ENCODE measurements around the gene EFL1.
"Not testable (repeated sequence)": the region's sequence is repeated elsewhere in the genome, so short reads cannot be mapped to it uniquely, and the experiment has no call there.

The EFL1 gene

GRCh38 chr15:82231233-82231632 lies 31.3 kb downstream of the EFL1 start:
- no peak for TF ChIP-seq CTCF (IDR thresholded peaks at IDR 0.05; ENCODE audit: low read depth, low read length, missing control alignments)
- no peak for DNase-seq (ENCODE audit: extremely low read depth, low read depth)
- H3K4me3 ChIP-seq (replicated peaks; ENCODE audit: low read depth, low read length), result no peak overlapping the region

- no peak for TF ChIP-seq CTCF (IDR thresholded peaks at IDR 0.05; ENCODE audit: low read depth, low read length, missing control alignments)
- DNase-seq (ENCODE audit: extremely low read depth, low read depth), result no peak
Measured at GRCh38 chr15:82228750-82229149, 33.8 kb downstream of the EFL1 start.

GRCh38 chr15:82221535-82221934 lies 41.0 kb downstream of the EFL1 start:
- peak; percentile 30 for TF ChIP-seq CTCF (IDR thresholded peaks at IDR 0.05; ENCODE audit: low read depth, low read length, missing control alignments)
- H3K4me3 ChIP-seq (replicated peaks; ENCODE audit: low read depth, low read length); DNase-seq (ENCODE audit: extremely low read depth, low read depth): not testable (repeated sequence)

More at GRCh38 chr15:82228750-82229149, 33.8 kb downstream of the EFL1 start:
- no peak overlapping the region for H3K4me3 ChIP-seq (replicated peaks; ENCODE audit: low read depth, low read length)

- not testable (repeated sequence) for DNase-seq (ENCODE audit: extremely low read depth, low read depth); H3K4me3 ChIP-seq (replicated peaks; ENCODE audit: low read depth, low read length)
Measured at GRCh38 chr15:82216092-82216491, 46.4 kb downstream of the EFL1 start.

- DNase-seq (ENCODE audit: extremely low read depth, low read depth); H3K4me3 ChIP-seq (replicated peaks; ENCODE audit: low read depth, low read length): not testable (repeated sequence)
Measured at GRCh38 chr15:82212201-82212600, 50.3 kb downstream of the EFL1 start.

GRCh38 chr15:82210066-82210597 lies 52.4 kb downstream of the EFL1 start:
- peak; percentile 84 for DNase-seq (ENCODE audit: extremely low read depth, low read depth)
- H3K4me3 ChIP-seq (replicated peaks; ENCODE audit: low read depth, low read length), result not testable (repeated sequence)

- not testable (repeated sequence) for H3K4me3 ChIP-seq (replicated peaks; ENCODE audit: low read depth, low read length)
Measured at GRCh38 chr15:82204575-82204974, 58.0 kb downstream of the EFL1 start.

GRCh38 chr15:82197733-82198594 lies 64.6 kb downstream of the EFL1 start:
- no peak overlapping the region for H3K4me3 ChIP-seq (replicated peaks; ENCODE audit: low read depth, low read length)
- peak; percentile 83 for DNase-seq (ENCODE audit: extremely low read depth, low read depth)
- peak; percentile 80 for TF ChIP-seq CTCF (IDR thresholded peaks at IDR 0.05; ENCODE audit: low read depth, low read length, missing control alignments)

More at GRCh38 chr15:82204575-82204974, 58.0 kb downstream of the EFL1 start:
- not testable (repeated sequence) for DNase-seq (ENCODE audit: extremely low read depth, low read depth)

GRCh38 chr15:82196353-82196752 lies 66.2 kb downstream of the EFL1 start:
- H3K4me3 ChIP-seq (replicated peaks; ENCODE audit: low read depth, low read length), result no peak overlapping the region
- TF ChIP-seq CTCF (IDR thresholded peaks at IDR 0.05; ENCODE audit: low read depth, low read length, missing control alignments), result no peak
- no peak for DNase-seq (ENCODE audit: extremely low read depth, low read depth)

GRCh38 chr15:82195818-82196217 lies 66.7 kb downstream of the EFL1 start:
- H3K4me3 ChIP-seq (replicated peaks; ENCODE audit: low read depth, low read length); DNase-seq (ENCODE audit: extremely low read depth, low read depth): not testable (repeated sequence)

GRCh38 chr15:82194488-82194887 lies 68.0 kb downstream of the EFL1 start:
- not testable (repeated sequence) for H3K4me3 ChIP-seq (replicated peaks; ENCODE audit: low read depth, low read length); DNase-seq (ENCODE audit: extremely low read depth, low read depth)

- DNase-seq (ENCODE audit: extremely low read depth, low read depth); H3K4me3 ChIP-seq (replicated peaks; ENCODE audit: low read depth, low read length): not testable (repeated sequence)
Measured at GRCh38 chr15:82193435-82193834, 69.1 kb downstream of the EFL1 start.
